ENCODE measurements around the gene PTPRN2.

Gene PTPRN2

GRCh38 chr7:157518514-157519175, 1069.0 kb downstream of the PTPRN2 start:
- Histone ChIP-seq H3K4me1 (ENCODE audit: control insufficient read depth, insufficient read depth, low read length) (no peaks in the 10 kb centered on the region), H3K9ac (ENCODE audit: low read length) (no peak overlapping the region), H3K27me3 (ENCODE audit: control insufficient read depth, insufficient read depth, low read length) (no peaks in the 10 kb centered on the region), H3K36me3 (ENCODE audit: control insufficient read depth, insufficient read depth, low read length) (no peaks in the 10 kb centered on the region), H3K4me3 (ENCODE audit: low read length) (no peak overlapping the region), H3K27ac (ENCODE audit: low read depth, low read length) (no peak overlapping the region)

DNA sequence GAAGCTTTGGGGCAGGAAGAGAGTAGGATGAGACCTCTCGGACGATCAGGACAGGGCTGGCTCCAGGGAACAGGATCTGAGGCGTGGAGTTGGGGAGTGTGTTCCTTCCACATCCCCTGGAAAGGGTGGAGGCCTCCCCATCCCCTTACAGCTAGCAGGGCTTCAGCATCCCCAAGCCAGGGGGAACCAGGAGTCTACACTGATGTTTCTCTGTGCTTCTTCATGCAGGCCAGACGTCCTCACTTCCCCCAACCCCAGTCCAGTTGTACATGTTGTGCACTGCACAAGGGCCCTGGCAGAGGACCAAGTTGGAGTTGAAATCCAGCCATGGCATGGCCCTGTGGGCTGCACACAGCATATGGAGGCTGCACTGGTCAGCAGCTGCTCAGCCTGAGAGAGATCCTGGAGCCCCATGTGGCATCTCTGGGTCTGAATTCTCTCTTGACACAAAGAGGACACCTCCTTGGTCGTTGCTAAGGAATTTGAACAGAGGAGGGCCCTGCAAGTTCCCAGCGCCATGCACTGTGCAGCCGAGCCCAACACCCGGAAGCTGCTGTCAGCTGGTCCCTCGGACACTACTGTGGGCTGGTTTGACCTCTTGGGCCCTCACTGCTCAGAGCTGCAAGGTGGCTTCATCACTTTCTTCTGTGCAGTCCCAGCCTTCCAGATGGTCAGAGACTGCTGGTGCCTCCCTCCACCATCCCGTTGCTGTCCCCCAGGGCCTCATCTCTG, 1069.7 kb downstream of the PTPRN2 start:
- Histone ChIP-seq H3K4me1 (ENCODE audit: control insufficient read depth, insufficient read depth, low read length) (no peaks in the 10 kb centered on the region), H3K9ac (ENCODE audit: low read length) (no peak overlapping the region), H3K4me3 (ENCODE audit: low read length) (no peak overlapping the region), H3K27me3 (ENCODE audit: control insufficient read depth, insufficient read depth, low read length) (no peaks in the 10 kb centered on the region), H3K27ac (ENCODE audit: low read depth, low read length) (no peak overlapping the region), H3K36me3 (ENCODE audit: control insufficient read depth, insufficient read depth, low read length) (no peaks in the 10 kb centered on the region)

DNA sequence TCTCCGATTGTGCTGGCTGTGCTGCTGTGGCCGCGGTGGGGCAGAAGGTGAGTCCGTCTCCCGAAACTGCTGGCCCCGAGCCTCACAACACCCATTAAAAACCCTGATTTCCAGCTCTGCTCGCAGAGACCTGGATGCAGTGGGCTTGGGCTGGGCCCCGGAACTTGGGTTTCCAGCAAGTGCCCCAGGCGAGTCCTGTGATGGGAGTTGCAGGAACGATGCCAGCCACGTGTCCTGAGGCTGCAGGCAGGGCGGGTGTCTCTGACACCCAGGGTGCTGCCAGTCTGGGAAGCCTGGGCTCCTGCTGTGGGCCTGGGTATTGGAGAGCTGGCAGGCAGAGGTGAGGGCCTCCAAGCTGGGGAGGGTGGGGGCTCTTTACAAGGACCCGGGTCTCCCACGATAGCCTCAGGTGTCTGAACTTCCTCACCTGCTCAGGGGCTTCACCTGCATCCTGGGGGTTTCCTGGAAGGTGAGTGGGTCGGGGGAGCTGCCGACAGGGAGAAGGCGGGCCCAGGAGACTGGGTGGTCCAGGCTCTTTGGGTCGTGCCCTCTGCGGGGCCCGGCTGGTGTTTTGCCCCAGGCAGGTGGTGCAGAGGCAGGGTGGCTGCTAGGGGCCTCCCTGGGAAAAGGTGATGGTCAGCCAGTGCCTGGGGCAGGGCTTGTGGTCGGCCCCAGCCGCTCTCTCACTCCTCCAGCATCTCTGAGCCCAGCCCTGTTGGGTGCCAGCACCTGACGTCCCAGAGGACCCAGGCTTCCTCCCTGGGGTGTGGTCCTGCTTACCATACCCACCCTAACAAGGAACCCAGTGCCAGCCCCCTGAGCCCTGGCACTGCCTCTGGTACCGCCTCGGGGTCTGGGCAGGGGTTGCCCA, 1070.5 kb downstream of the PTPRN2 start:
- Histone ChIP-seq H3K27me3 (ENCODE audit: control insufficient read depth, insufficient read depth, low read length) (no peaks in the 10 kb centered on the region), H3K36me3 (ENCODE audit: control insufficient read depth, insufficient read depth, low read length) (no peaks in the 10 kb centered on the region), H3K9ac (ENCODE audit: low read length) (no peak overlapping the region), H3K27ac (ENCODE audit: low read depth, low read length) (no peak overlapping the region), H3K4me3 (ENCODE audit: low read length) (no peak overlapping the region), H3K4me1 (ENCODE audit: control insufficient read depth, insufficient read depth, low read length) (no peaks in the 10 kb centered on the region)

GRCh38 chr7:157516311-157516710, 1071.3 kb downstream of the PTPRN2 start:
- Histone ChIP-seq H3K4me1 (ENCODE audit: control insufficient read depth, insufficient read depth, low read length) (no peaks in the 10 kb centered on the region), H3K9ac (ENCODE audit: low read length) (no peak overlapping the region), H3K4me3 (ENCODE audit: low read length) (no peak overlapping the region), H3K27ac (ENCODE audit: low read depth, low read length) (no peak overlapping the region), H3K36me3 (ENCODE audit: control insufficient read depth, insufficient read depth, low read length) (no peaks in the 10 kb centered on the region), H3K27me3 (ENCODE audit: control insufficient read depth, insufficient read depth, low read length) (no peaks in the 10 kb centered on the region)

DNA sequence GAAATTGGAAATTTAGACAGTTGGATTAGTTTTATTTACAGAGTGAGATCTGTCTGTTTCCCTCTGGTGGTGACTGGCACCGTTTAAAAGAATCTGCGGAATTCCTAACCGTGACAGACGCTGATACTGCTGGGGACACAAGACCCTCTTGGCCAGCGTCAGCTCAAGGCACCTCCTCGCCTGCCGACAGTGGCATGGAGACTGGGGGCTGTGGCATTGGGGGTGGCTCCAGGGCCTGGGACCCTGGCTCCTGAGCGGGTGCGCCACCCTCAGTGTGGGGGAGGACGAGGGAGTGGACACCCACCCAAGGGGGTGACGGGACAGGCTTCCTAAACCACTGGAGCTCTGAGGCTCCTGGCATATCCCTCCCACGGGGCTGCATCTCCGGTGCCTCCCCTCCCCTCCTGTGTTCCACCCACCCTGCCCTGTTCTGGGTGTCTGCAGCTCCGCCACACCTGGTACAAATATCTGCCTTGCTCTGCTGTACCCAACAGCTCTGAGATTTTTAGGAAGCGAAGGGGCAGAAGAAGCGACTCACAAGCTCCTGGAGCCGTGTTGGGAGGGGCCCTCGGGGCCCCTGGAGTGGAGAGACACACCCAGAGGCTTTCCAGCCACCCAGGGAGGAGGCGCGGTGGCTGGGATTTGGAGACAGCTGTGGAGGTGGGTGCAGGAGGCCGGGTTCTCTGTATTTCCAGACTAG, 1072.1 kb downstream of the PTPRN2 start:
- no peaks in the 10 kb centered on the region for H3K27me3 ChIP-seq (ENCODE audit: control insufficient read depth, insufficient read depth, low read length)
- H3K36me3 ChIP-seq (ENCODE audit: control insufficient read depth, insufficient read depth, low read length): no peaks in the 10 kb centered on the region
- no peaks in the 10 kb centered on the region for H3K4me1 ChIP-seq (ENCODE audit: control insufficient read depth, insufficient read depth, low read length)
- H3K9ac ChIP-seq (ENCODE audit: low read length): no peak overlapping the region
- no peak overlapping the region for H3K27ac ChIP-seq (ENCODE audit: low read depth, low read length)
- no peak overlapping the region for H3K4me3 ChIP-seq (ENCODE audit: low read length)

- H3K9ac ChIP-seq (ENCODE audit: low read length): no peak overlapping the region
- H3K4me1 ChIP-seq (ENCODE audit: control insufficient read depth, insufficient read depth, low read length): no peaks in the 10 kb centered on the region
- H3K27ac ChIP-seq (ENCODE audit: low read depth, low read length): no peak overlapping the region
- H3K4me3 ChIP-seq (ENCODE audit: low read length): no peak overlapping the region
- no peaks in the 10 kb centered on the region for H3K36me3 ChIP-seq (ENCODE audit: control insufficient read depth, insufficient read depth, low read length)
- no peaks in the 10 kb centered on the region for H3K27me3 ChIP-seq (ENCODE audit: control insufficient read depth, insufficient read depth, low read length)
Observed at GRCh38 chr7:157514746-157515145, 1072.9 kb downstream of the PTPRN2 start.

GRCh38 chr7:157514306-157514705, 1073.3 kb downstream of the PTPRN2 start:
- Histone ChIP-seq H3K9ac (ENCODE audit: low read length) (no peak overlapping the region), H3K27me3 (ENCODE audit: control insufficient read depth, insufficient read depth, low read length) (no peaks in the 10 kb centered on the region), H3K4me3 (ENCODE audit: low read length) (no peak overlapping the region), H3K36me3 (ENCODE audit: control insufficient read depth, insufficient read depth, low read length) (no peaks in the 10 kb centered on the region), H3K27ac (ENCODE audit: low read depth, low read length) (no peak overlapping the region), H3K4me1 (ENCODE audit: control insufficient read depth, insufficient read depth, low read length) (no peaks in the 10 kb centered on the region)

DNA sequence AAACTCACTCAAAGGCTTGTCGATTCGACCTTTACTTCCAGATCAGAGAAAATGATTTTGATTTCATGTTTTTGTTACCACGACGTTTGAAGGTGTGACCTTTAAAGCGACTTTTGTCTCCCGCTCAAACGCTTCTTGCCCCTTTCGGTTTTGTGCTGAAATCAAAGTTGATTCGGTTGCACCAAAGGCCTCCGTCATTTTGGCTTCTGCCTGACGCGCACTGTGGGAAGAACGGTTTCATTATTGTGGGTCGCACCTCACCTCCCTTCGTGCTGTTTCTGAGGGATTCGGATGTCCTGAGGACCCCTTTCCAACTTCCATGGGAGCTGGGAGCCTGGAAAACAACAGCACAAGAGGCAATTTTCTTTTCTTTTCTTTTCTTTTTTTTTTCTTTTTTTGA, 1073.9 kb downstream of the PTPRN2 start:
- H3K27ac ChIP-seq (ENCODE audit: low read depth, low read length): no peak overlapping the region
- no peaks in the 10 kb centered on the region for H3K4me1 ChIP-seq (ENCODE audit: control insufficient read depth, insufficient read depth, low read length)
- peaks cover 2% of the 10 kb centered on the region for H3K27me3 ChIP-seq (ENCODE audit: control insufficient read depth, insufficient read depth, low read length)
- H3K36me3 ChIP-seq (ENCODE audit: control insufficient read depth, insufficient read depth, low read length): no peaks in the 10 kb centered on the region
- H3K4me3 ChIP-seq (ENCODE audit: low read length): no peak overlapping the region
- no peak overlapping the region for H3K9ac ChIP-seq (ENCODE audit: low read length)

GRCh38 chr7:157513162-157513621, 1074.4 kb downstream of the PTPRN2 start:
- Histone ChIP-seq H3K9ac (ENCODE audit: low read length) (no peak overlapping the region), H3K27ac (ENCODE audit: low read depth, low read length) (no peak overlapping the region), H3K36me3 (ENCODE audit: control insufficient read depth, insufficient read depth, low read length) (no peaks in the 10 kb centered on the region), H3K4me1 (ENCODE audit: control insufficient read depth, insufficient read depth, low read length) (no peaks in the 10 kb centered on the region), H3K27me3 (ENCODE audit: control insufficient read depth, insufficient read depth, low read length) (peaks cover 5% of the 10 kb centered on the region), H3K4me3 (ENCODE audit: low read length) (no peak overlapping the region)

GRCh38 chr7:157509226-157509625, 1078.4 kb downstream of the PTPRN2 start:
- H3K27me3 ChIP-seq (ENCODE audit: control insufficient read depth, insufficient read depth, low read length): peaks cover 5% of the 10 kb centered on the region
- no peaks in the 10 kb centered on the region for H3K4me1 ChIP-seq (ENCODE audit: control insufficient read depth, insufficient read depth, low read length)
- no peak overlapping the region for H3K9ac ChIP-seq (ENCODE audit: low read length)
- no peaks in the 10 kb centered on the region for H3K36me3 ChIP-seq (ENCODE audit: control insufficient read depth, insufficient read depth, low read length)
- no peak overlapping the region for H3K4me3 ChIP-seq (ENCODE audit: low read length)
- no peak overlapping the region for H3K27ac ChIP-seq (ENCODE audit: low read depth, low read length)

- H3K27me3 ChIP-seq (ENCODE audit: control insufficient read depth, insufficient read depth, low read length): peaks cover 5% of the 10 kb centered on the region
- no peak overlapping the region for H3K9ac ChIP-seq (ENCODE audit: low read length)
Observed at GRCh38 chr7:157508477-157508881, 1079.1 kb downstream of the PTPRN2 start.

DNA sequence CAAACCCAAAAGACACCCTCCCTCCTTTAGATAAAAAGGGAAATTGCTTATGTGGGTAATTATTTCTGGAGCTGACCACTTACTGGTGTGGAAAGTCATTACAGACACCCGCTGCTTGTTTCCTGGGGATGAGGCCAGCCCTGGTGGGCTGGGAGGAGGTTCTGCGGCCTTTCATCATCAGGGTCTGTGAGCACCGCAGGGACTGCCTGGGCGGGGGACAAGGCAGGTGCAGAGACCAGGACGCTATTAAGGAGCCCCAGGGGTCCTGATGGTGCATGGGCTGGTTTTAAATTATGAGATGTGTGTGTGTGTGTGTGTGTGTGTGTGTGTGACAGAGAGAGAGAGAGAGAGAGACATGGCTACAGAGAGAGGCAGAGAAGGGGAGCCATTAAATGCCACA, 1079.6 kb downstream of the PTPRN2 start:
- no peak overlapping the region for H3K4me3 ChIP-seq (ENCODE audit: low read length)
- no peaks in the 10 kb centered on the region for H3K4me1 ChIP-seq (ENCODE audit: control insufficient read depth, insufficient read depth, low read length)
- no peak overlapping the region for H3K27ac ChIP-seq (ENCODE audit: low read depth, low read length)
- H3K36me3 ChIP-seq (ENCODE audit: control insufficient read depth, insufficient read depth, low read length): no peaks in the 10 kb centered on the region
- no peak overlapping the region for H3K9ac ChIP-seq (ENCODE audit: low read length)
- peaks cover 5% of the 10 kb centered on the region for H3K27me3 ChIP-seq (ENCODE audit: control insufficient read depth, insufficient read depth, low read length)

More at GRCh38 chr7:157508477-157508881, 1079.1 kb downstream of the PTPRN2 start:
- no peaks in the 10 kb centered on the region for H3K4me1 ChIP-seq (ENCODE audit: control insufficient read depth, insufficient read depth, low read length)
- no peak overlapping the region for H3K27ac ChIP-seq (ENCODE audit: low read depth, low read length)
- H3K36me3 ChIP-seq (ENCODE audit: control insufficient read depth, insufficient read depth, low read length): no peaks in the 10 kb centered on the region
- no peak overlapping the region for H3K4me3 ChIP-seq (ENCODE audit: low read length)
